GM06990 (cell line): Measurements from ENCODE around the gene ASTE1.

Experiments used
- DNase-seq: peaks from one replicate; pipeline ENCODE4 v3.0.0-alpha.2; 2011; ENCODE audit not compliant: insufficient read length; ENCODE audit errors: extremely low read depth
- H3K27me3 ChIP-seq: replicated peaks from 2 replicates; pipeline ENCODE4 v1.6.0; 2011; ENCODE audit warnings: low read length; ENCODE audit not compliant: control insufficient read depth, insufficient read depth
- H3K36me3 ChIP-seq: 2 replicates; pipeline ENCODE4 v1.5.1; 2011; ENCODE audit warnings: low read length; ENCODE audit not compliant: control insufficient read depth, insufficient read depth
- H3K4me3 ChIP-seq: replicated peaks from 2 replicates; pipeline ENCODE4 v1.5.1; 2011; ENCODE audit warnings: low read depth, mild to moderate bottlenecking, control low read depth, low read length
- CTCF ChIP-seq: IDR thresholded peaks from 2 replicates; pipeline ENCODE4 v1.5.1; 2011; ENCODE audit warnings: low read length, control low read depth, mild to moderate bottlenecking, inconsistent platforms; ENCODE audit not compliant: insufficient read depth, poor library complexity, severe bottlenecking

The ASTE1 gene

GRCh38 chr3:131036986-131037385, 10.4 kb upstream of the ASTE1 start:
- H3K4me3 ChIP-seq: no peak overlapping the region
- TF ChIP-seq CTCF: no peak
- no peaks in the 10 kb centered on the region for H3K36me3 ChIP-seq
- no peaks in the 10 kb centered on the region for H3K27me3 ChIP-seq
- no peak for DNase-seq

- no peak overlapping the region for H3K4me3 ChIP-seq
- no peaks in the 10 kb centered on the region for H3K36me3 ChIP-seq
- no peaks in the 10 kb centered on the region for H3K27me3 ChIP-seq
- DNase-seq: no peak
- no peak for TF ChIP-seq CTCF
Observed at GRCh38 chr3:131036200-131036816, 9.7 kb upstream of the ASTE1 start.

GRCh38 chr3:131033480-131034080, 7.0 kb upstream of the ASTE1 start:
- no peak overlapping the region for H3K4me3 ChIP-seq
- H3K36me3 ChIP-seq: no peaks in the 10 kb centered on the region
- DNase-seq: peak; percentile 13
- no peaks in the 10 kb centered on the region for H3K27me3 ChIP-seq
- peak; percentile 46 for TF ChIP-seq CTCF

- H3K36me3 ChIP-seq: no peaks in the 10 kb centered on the region
- no peaks in the 10 kb centered on the region for H3K27me3 ChIP-seq
- no peak overlapping the region for H3K4me3 ChIP-seq
- TF ChIP-seq CTCF: no peak
- no peak for DNase-seq
Observed at GRCh38 chr3:131031660-131032059, 5.0 kb upstream of the ASTE1 start.

- H3K27me3 ChIP-seq: no peaks in the 10 kb centered on the region
- no peaks in the 10 kb centered on the region for H3K36me3 ChIP-seq
- H3K4me3 ChIP-seq: no peak overlapping the region
- no peak for DNase-seq
- TF ChIP-seq CTCF: no peak
Observed at GRCh38 chr3:131028844-131029243, 2.2 kb upstream of the ASTE1 start.
